ENCODE results near the gene PDE11A.
"Not testable (repeated sequence)": the region's sequence is repeated elsewhere in the genome, so short reads cannot be mapped to it uniquely, and the experiment has no call there.

Gene PDE11A

DNA sequence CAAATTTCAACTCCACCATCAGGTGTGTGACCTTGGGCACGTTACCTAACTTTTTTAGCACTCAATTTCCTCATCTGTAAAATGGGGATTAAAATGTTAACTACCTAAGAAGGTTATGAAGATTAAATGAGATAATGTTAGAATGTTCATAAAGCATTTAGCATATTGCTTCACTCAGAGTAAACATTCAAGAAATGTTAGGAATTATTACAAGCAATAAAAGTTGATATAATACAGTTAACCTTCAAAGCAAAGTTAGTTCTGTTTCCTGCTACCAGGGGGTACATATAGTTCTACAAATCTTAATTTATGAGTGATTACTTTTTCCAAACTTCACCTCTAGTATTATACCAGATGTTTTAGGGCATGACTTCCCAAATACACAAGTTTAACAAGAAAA is 254.2 kb downstream of the PDE11A start:
- Mint-ChIP-seq H3K27me3 (peaks cover 28 to 30% of the 10 kb centered on the region in 2 donors), H3K27ac (no peak overlapping the region), H3K4me3 (no peak overlapping the region), H3K9me3 (no peaks in the 10 kb centered on the region), H3K4me1 (ENCODE audit: low read depth in 2 of 2) (no peaks in the 10 kb centered on the region), H3K36me3 (ENCODE audit: insufficient read depth) (no peaks in the 10 kb centered on the region)
- ATAC-seq (replicated peaks) (no peak), DNase-seq (no peak)

DNA sequence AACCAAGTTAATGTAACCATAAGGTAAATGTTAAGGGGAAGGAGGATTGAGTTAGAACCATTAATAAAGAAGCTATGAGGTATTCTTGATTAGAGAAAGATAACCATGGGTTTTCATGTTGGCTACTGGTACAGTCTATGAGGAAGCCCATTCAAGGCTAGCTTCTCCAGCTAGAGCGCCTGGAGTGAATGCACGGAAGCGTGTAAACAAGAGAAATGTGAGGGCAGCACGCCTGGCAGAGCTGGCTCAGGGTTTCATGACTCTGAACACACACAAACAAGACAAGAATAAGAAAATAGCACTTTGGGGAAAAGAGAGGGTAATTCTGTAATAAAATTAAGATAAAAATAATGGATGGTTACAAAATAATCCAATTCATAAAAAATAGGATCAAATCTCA is 255.3 kb downstream of the PDE11A start:
- Mint-ChIP-seq H3K36me3 (ENCODE audit: insufficient read depth) (no peaks in the 10 kb centered on the region), H3K4me3 (no peak overlapping the region), H3K9me3 (no peaks in the 10 kb centered on the region), H3K4me1 (ENCODE audit: low read depth in 2 of 2) (no peaks in the 10 kb centered on the region), H3K27ac (no peak overlapping the region), H3K27me3 (peaks cover 24 to 28% of the 10 kb centered on the region in 2 donors)
- DNase-seq: no peak
- no peak for ATAC-seq (replicated peaks)

GRCh38 chr2:177816766-177817165 is 255.8 kb downstream of the PDE11A start:
- no peak overlapping the region for H3K4me3 Mint-ChIP-seq
- no peaks in the 10 kb centered on the region for H3K4me1 Mint-ChIP-seq (ENCODE audit: low read depth in 2 of 2)
- H3K36me3 Mint-ChIP-seq (ENCODE audit: insufficient read depth): no peaks in the 10 kb centered on the region
- DNase-seq (no peak), ATAC-seq (replicated peaks) (no peak)
- no peaks in the 10 kb centered on the region for H3K9me3 Mint-ChIP-seq
- H3K27me3 Mint-ChIP-seq: peaks cover 24 to 28% of the 10 kb centered on the region in 2 donors
- no peak overlapping the region for H3K27ac Mint-ChIP-seq

- Mint-ChIP-seq H3K36me3 (ENCODE audit: insufficient read depth) (no peaks in the 10 kb centered on the region), H3K27me3 (peaks cover 31 to 43% of the 10 kb centered on the region in 2 donors), H3K4me1 (ENCODE audit: low read depth in 2 of 2) (no peaks in the 10 kb centered on the region), H3K9me3 (no peaks in the 10 kb centered on the region), H3K27ac (no peak overlapping the region), H3K4me3 (no peak overlapping the region)
- DNase-seq: no peak
- no peak for ATAC-seq (replicated peaks)
Observed at GRCh38 chr2:177812713-177813396, 259.7 kb downstream of the PDE11A start.

DNA sequence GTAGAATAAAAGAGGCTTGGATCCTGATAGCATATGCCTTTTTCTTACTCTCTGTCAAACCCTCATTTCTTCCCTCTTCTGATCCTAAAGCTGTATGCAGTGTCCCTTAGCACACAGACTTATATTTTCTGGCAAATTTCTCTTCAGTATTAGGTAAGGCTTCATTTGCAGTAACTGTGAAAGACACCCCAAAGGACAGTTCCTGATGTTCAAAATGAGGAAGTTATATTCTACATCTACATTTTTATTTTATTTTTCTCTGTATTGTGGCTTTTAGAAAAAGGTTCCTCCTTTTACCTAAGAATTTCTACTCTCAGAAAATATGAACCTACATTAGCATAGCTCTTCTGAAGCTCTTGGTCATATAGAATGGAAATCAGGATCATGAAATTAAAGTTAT is 261.7 kb downstream of the PDE11A start:
- Mint-ChIP-seq H3K36me3 (ENCODE audit: insufficient read depth) (no peaks in the 10 kb centered on the region), H3K27ac (no peak overlapping the region), H3K9me3 (peaks cover 0 to 4% of the 10 kb centered on the region in 2 donors), H3K4me3 (no peak overlapping the region), H3K27me3 (peaks cover 27 to 33% of the 10 kb centered on the region in 2 donors), H3K4me1 (ENCODE audit: low read depth in 2 of 2) (no peaks in the 10 kb centered on the region)
- DNase-seq: no peak
- no peak for ATAC-seq (replicated peaks)

- Mint-ChIP-seq H3K4me3 (no peak overlapping the region), H3K27me3 (peaks cover 20 to 25% of the 10 kb centered on the region in 2 donors), H3K4me1 (ENCODE audit: low read depth in 2 of 2) (no peaks in the 10 kb centered on the region), H3K27ac (no peak overlapping the region), H3K36me3 (ENCODE audit: insufficient read depth) (no peaks in the 10 kb centered on the region), H3K9me3 (peaks cover 0 to 4% of the 10 kb centered on the region in 2 donors)
- no peak for ATAC-seq (replicated peaks)
- no peak for DNase-seq
Observed at GRCh38 chr2:177808984-177809809, 263.4 kb downstream of the PDE11A start.

DNA sequence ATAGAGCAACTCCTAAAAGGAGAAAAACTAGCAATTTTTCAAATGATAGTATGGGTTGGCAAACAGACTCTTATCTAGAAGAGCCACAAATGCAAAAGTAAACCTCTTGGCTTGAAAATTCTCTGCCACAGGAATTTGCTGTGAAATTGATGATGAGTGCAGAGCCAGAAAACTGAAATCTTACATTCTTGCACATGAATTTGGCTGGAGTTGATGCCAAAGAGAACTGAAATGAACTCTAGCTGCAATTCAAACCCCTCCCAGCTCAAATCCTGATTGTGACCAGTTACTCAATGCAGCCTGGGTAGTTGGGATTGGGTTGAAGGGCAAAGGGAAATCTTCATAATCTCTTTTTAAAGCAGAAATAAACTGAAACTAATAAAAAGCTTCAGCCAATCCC is 266.6 kb downstream of the PDE11A start:
- DNase-seq (no peak), ATAC-seq (replicated peaks) (no peak)
- Mint-ChIP-seq H3K4me3 (no peak overlapping the region), H3K36me3 (ENCODE audit: insufficient read depth) (no peaks in the 10 kb centered on the region), H3K27me3 (peaks cover 34 to 39% of the 10 kb centered on the region in 2 donors), H3K4me1 (ENCODE audit: low read depth in 2 of 2) (no peaks in the 10 kb centered on the region), H3K27ac (no peak overlapping the region), H3K9me3 (peaks cover 0 to 4% of the 10 kb centered on the region in 2 donors)

DNA sequence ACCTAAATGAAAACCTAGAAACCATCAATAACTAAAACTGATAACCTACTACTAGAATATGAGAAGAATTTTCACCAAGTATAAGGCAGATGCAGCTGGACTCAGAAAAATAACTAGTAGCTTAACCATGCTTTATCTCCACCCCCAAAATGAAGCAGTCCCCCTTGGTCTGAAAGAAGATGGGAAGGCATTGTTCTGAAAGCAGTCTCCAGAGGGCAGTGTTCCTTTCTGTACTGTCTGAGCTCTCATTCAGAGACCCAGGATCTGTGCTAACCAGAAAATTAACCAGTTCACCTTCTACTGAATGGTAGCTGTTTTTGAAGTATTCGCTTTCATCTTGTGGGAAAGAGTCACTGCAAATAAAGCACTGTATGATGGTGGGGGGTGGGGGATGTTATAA is 273.0 kb downstream of the PDE11A start:
- no peaks in the 10 kb centered on the region for H3K4me1 Mint-ChIP-seq (ENCODE audit: low read depth in 2 of 2)
- ATAC-seq (replicated peaks): peak; percentile 68
- peaks cover 40 to 54% of the 10 kb centered on the region in 2 donors for H3K27me3 Mint-ChIP-seq
- no peaks in the 10 kb centered on the region for H3K36me3 Mint-ChIP-seq (ENCODE audit: insufficient read depth)
- DNase-seq: no peak
- no peak overlapping the region for H3K4me3 Mint-ChIP-seq
- H3K9me3 Mint-ChIP-seq: no peaks in the 10 kb centered on the region
- H3K27ac Mint-ChIP-seq: no peak overlapping the region

DNA sequence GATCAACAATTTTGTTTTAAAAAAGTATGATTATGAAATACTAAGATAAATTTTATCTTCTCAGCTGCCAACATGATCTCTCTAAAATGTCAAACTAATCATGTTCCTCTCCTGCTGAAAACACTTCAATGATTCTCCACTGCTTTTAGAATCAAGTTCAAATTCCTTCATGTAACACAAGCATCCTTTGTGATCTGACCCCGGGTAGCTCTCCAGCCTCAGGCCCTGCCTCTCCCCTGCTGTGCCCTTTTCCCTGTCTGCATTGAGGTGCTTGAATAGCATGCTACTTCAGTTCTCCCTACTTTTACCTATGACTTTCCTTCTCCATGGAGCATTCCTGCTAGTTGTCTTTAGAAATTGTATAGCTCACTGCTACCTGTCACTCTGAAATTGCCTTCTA is 274.8 kb downstream of the PDE11A start:
- no peak for ATAC-seq (replicated peaks)
- Mint-ChIP-seq H3K27me3 (peaks cover 40 to 43% of the 10 kb centered on the region in 2 donors), H3K36me3 (ENCODE audit: insufficient read depth) (no peaks in the 10 kb centered on the region), H3K9me3 (no peaks in the 10 kb centered on the region), H3K4me1 (ENCODE audit: low read depth in 2 of 2) (no peaks in the 10 kb centered on the region), H3K27ac (no peak overlapping the region), H3K4me3 (no peak overlapping the region)
- DNase-seq: no peak

DNA sequence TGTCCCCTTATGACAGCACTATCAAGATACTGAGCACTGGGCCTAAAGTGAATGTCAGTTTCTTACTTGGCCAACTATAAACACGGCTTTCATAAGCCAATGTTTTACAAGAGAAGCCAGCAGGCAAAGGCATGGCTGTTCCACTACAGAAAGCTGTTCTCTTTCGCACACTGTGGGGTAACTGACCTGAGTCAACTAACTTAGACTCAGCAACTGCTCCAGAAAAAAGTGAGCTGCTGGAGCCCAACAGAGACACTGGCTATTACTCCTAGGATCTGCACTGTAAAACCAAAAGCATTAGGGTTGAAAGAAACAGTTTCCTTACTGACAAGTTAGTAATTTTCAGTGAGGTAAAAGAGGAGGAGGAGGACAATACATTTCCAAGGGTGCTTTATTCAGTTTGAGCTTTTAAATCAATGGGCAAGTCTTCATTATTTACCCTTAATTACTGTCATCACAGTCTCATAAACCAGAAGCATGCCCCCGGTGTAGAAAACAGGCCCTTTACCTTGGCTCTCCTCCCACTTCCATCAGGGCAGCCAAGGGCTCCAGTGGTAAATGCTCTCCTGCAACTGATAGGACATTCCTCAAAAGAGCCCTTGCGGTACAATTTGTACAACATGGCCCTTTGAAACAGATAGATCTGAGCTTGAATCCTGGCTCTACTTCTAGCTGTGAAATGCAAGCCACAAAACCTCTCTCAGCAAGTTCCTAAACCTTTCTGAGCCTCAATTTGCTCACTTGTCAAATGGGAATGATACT is 275.7 kb downstream of the PDE11A start:
- Mint-ChIP-seq H3K9me3 (no peaks in the 10 kb centered on the region), H3K4me1 (ENCODE audit: low read depth in 2 of 2) (no peaks in the 10 kb centered on the region), H3K4me3 (no peak overlapping the region), H3K36me3 (ENCODE audit: insufficient read depth) (no peaks in the 10 kb centered on the region), H3K27ac (no peak overlapping the region), H3K27me3 (peaks cover 35 to 36% of the 10 kb centered on the region in 2 donors)
- ATAC-seq (replicated peaks) (no peak), DNase-seq (no peak)

GRCh38 chr2:177796011-177796410 is 276.6 kb downstream of the PDE11A start:
- Mint-ChIP-seq H3K27me3 (peaks cover 29 to 34% of the 10 kb centered on the region in 2 donors), H3K9me3 (no peaks in the 10 kb centered on the region), H3K4me1 (ENCODE audit: low read depth in 2 of 2) (no peaks in the 10 kb centered on the region), H3K36me3 (ENCODE audit: insufficient read depth) (no peaks in the 10 kb centered on the region), H3K27ac (no peak overlapping the region), H3K4me3 (no peak overlapping the region)
- ATAC-seq (replicated peaks) (no peak), DNase-seq (no peak)

DNA sequence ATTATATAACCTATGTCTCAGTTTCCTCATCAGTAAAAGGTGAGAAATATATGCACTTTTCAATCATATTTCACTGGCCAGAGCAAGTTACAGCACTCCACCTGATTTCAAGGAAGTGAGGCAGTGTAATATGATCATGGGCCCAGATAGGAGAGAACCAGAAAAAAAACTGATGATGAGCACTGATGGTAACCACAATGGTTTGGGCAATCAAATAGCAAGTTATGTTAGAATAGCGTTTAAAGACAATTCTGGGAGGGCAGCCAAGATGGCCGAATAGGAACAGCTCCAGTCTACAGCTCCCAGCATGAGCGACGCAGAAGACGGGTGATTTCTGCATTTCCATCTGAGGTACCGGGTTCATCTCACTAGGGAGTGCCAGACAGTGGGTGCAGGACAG is 287.4 kb downstream of the PDE11A start:
- not testable (repeated sequence) for H3K9me3 Mint-ChIP-seq; H3K27me3 Mint-ChIP-seq; H3K36me3 Mint-ChIP-seq (ENCODE audit: insufficient read depth); ATAC-seq (replicated peaks); DNase-seq
- Mint-ChIP-seq H3K27ac (peak overlapping the region in 1 of 2 donors; percentile 0), H3K4me3 (peak overlapping the region in 1 of 2 donors; percentile 49), H3K4me1 (ENCODE audit: low read depth in 2 of 2) (peaks cover 26 to 32% of the 10 kb centered on the region in 2 donors)

DNA sequence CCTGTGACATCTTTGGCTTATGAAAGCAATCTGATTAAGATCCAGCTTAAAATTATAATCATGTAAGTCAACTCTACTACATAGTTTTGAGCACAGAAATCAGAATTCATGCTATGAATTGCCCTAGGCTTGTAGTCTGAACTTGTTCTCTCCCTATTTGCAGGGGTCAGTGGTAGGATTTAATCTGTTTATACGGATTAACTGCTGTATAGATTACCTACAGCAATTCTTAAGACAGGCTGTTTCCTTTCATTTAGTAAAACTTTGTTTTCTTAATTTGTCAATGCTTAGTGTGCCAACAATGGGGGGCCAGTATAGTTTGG is 287.9 kb downstream of the PDE11A start:
- peaks cover 9% of the 10 kb centered on the region for H3K36me3 Mint-ChIP-seq (ENCODE audit: insufficient read depth)
- H3K27ac Mint-ChIP-seq: peak overlapping the region in 1 of 2 donors; percentile 0
- no peaks in the 10 kb centered on the region for H3K27me3 Mint-ChIP-seq
- H3K4me3 Mint-ChIP-seq: peak overlapping the region; percentile 49 to 57
- no peak for DNase-seq
- peaks cover 26 to 32% of the 10 kb centered on the region in 2 donors for H3K4me1 Mint-ChIP-seq (ENCODE audit: low read depth in 2 of 2)
- no peak for ATAC-seq (replicated peaks)
- no peaks in the 10 kb centered on the region for H3K9me3 Mint-ChIP-seq

Data from effector memory CD8-positive, alpha-beta T cell (primary cell).